GM18499 (cell line): ENCODE results near the gene RAB1B.
"Not testable (repeated sequence)": the region's sequence is repeated elsewhere in the genome, so short reads cannot be mapped to it uniquely, and the experiment has no call there.

Experiments used
- ATAC-seq: cut with Tn5 transposase; IDR thresholded peaks from one replicate; pipeline ENCODE4 v1.9.1; 2021; ENCODE audit warnings: moderate number of reproducible peaks; ENCODE audit not compliant: insufficient read depth, unreplicated experiment

Gene RAB1B

GRCh38 chr11:66265531-66266377 is 2.7 kb upstream of the RAB1B start:
- no peak for ATAC-seq

- no peak for ATAC-seq
Measured at GRCh38 chr11:66266378-66267038, 1.9 kb upstream of the RAB1B start.

GRCh38 chr11:66267039-66267378 is 1.4 kb upstream of the RAB1B start:
- ATAC-seq = no peak

- ATAC-seq = no peak
Measured at GRCh38 chr11:66267379-66268243, 828 bp upstream of the RAB1B start.

GRCh38 chr11:66268952-66269905 is 790 bp downstream of the RAB1B start:
- no peak for ATAC-seq

GRCh38 chr11:66271816-66272215 is 3.4 kb downstream of the RAB1B start:
- no peak for ATAC-seq

- no peak for ATAC-seq
Measured at GRCh38 chr11:66272596-66272995, 4.2 kb downstream of the RAB1B start.

- ATAC-seq = no peak
Measured at GRCh38 chr11:66274219-66274618, 5.8 kb downstream of the RAB1B start.

- ATAC-seq = no peak
Measured at GRCh38 chr11:66275396-66275795, 7.0 kb downstream of the RAB1B start.

- no peak for ATAC-seq
Measured at GRCh38 chr11:66275984-66276612, 7.7 kb downstream of the RAB1B start.

GRCh38 chr11:66276619-66277018 is 8.2 kb downstream of the RAB1B start:
- ATAC-seq = not testable (repeated sequence)

GRCh38 chr11:66277064-66277463 is 8.6 kb downstream of the RAB1B start:
- not testable (repeated sequence) for ATAC-seq

- no peak for ATAC-seq
Measured at GRCh38 chr11:66277471-66278362, 9.3 kb downstream of the RAB1B start, which contains the start of gene CNIH2. Gene CNIH2 (plus strand): TSS chr11:66278175. CDS start chr11:66278457, 282 bp downstream.

- ATAC-seq = no peak
Measured at GRCh38 chr11:66278363-66279091, 10.1 kb downstream of the RAB1B start.

GRCh38 chr11:66279092-66279734 is 10.8 kb downstream of the RAB1B start:
- no peak for ATAC-seq

GRCh38 chr11:66280428-66280827 is 12.0 kb downstream of the RAB1B start:
- ATAC-seq = no peak

- ATAC-seq = no peak
Measured at GRCh38 chr11:66281001-66281400, 12.6 kb downstream of the RAB1B start.
